ENCODE results near the gene OLFML2A.

DNA sequence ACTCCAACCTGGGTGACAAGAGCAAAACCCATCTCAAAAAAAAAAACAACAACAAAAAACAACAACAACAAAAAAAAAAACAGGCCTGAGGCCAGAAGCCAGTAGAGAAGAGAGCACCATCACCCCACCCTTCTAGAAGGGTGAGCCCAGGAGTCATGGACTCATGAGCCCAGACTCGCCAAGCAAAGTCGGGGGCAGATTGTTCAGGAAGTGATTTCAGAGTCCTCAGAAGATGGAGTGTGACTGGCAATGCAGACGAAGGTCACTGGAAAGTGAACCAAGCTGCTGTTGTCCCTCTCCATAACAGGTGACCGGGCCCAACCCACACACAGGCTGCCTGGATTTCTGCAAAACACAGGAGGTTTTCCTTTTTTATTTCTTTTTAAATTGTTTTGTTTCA, 67.4 kb downstream of the OLFML2A start:
- no peak for TF ChIP-seq POLR2A (IDR thresholded peaks at IDR 0.05)
- TF ChIP-seq, protein P1, sequence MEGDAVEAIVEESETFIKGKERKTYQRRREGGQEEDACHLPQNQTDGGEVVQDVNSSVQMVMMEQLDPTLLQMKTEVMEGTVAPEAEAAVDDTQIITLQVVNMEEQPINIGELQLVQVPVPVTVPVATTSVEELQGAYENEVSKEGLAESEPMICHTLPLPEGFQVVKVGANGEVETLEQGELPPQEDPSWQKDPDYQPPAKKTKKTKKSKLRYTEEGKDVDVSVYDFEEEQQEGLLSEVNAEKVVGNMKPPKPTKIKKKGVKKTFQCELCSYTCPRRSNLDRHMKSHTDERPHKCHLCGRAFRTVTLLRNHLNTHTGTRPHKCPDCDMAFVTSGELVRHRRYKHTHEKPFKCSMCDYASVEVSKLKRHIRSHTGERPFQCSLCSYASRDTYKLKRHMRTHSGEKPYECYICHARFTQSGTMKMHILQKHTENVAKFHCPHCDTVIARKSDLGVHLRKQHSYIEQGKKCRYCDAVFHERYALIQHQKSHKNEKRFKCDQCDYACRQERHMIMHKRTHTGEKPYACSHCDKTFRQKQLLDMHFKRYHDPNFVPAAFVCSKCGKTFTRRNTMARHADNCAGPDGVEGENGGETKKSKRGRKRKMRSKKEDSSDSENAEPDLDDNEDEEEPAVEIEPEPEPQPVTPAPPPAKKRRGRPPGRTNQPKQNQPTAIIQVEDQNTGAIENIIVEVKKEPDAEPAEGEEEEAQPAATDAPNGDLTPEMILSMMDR (IDR thresholded peaks at IDR 0.05) = no peak

Measured in thyroid gland (tissue), 4 donors.